Measurements from ENCODE around the gene FILIP1L.

DNA sequence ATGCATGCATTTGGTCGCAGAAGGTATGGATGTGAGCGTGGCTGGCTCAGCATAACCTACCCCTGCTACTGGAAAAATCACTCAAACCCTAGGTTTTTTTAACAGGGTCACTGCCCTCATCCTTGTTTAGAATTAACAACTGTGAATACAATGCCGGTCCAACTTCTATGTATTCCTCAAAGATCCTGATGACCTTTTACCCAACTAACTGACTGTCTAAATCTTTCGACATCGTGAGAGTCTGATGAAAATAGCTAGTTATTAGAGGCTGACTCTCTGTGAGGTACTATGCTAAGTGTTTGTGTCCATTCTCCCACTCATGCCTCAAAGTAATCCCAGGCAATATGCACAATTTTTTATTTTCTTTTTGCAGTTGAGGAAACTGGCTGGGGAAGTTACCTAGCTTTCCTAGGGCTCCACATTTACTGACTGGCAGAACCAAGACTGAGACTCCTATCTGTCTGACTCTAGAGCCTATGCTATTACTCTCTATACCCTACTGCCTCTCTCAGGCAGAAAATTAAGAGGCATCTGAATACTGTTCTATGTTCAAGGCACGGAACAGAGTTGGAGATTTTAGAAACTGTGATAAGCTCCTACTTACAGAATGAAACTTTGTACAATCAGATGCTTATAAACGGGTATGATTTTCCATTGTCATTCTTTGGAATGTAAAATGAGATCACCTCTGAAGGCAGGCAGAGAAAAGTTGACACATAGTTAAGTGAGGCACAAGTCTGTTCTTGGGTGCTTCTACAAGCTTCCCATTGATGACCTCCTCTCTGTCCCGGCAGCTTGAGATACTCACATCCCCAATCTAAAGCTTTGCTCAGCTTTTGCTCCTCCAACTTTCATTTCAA is 56.4 kb downstream of the FILIP1L start:
- TF ChIP-seq SIN3A (IDR thresholded peaks at IDR 0.05; ENCODE audit: borderline replicate concordance, insufficient read depth, low read length): no peak
- no peak for TF ChIP-seq TAF1 (IDR thresholded peaks at IDR 0.05; ENCODE audit: borderline replicate concordance, insufficient read depth, low read length)
- TF ChIP-seq POLR2AphosphoS5 (IDR thresholded peaks at IDR 0.05; ENCODE audit: low read depth, low read length): no peak
